GM03348 (cell line): Measurements from ENCODE around the gene FGR.
"Not testable (repeated sequence)": the region's sequence is repeated elsewhere in the genome, so short reads cannot be mapped to it uniquely, and the experiment has no call there.

Source experiments
- DNase-seq: peaks from one replicate; pipeline ENCODE4 v3.0.0; 2012; ENCODE audit warnings: low spot score

FGR gene

DNA sequence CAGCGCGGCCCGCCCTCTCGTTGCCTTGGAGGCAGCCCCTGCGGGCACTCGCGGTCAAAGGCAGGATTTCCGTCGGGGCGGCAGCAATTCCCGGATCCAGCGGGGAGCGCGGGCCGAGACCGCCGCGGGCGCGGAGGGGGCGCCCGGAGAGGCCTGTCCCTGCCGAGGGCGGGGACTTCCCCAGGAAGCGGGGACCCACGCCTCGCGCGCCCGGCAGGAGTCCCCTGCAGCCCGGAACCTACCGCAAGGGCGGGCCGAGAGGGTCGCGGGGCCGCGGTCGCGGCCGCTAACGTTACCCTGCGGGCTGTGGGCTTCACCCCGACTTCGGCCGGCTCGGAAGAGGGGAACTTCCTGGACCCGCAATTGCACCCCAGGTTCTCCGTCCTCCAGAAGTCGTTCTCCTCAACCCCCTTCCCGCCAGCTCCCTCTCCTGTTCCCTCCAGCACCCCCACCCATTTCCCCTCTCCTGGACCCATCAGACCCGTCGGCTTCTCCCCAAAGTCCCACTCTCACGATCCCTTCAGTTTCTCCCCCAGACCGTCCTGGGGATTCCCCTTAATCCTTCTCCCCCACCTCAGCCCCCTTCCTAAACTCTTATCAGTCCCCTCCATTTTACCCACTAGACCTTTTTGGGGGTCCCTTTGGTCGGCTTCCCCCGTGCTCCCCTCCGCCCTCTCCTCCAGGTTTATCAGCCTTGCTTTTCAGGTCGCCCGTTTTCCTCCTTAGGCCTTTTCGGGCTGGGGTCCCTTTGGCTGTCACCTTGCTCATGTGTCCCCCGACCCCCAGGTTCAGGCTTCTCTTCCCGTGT is 604 bp downstream of the FGR start:
- peak; percentile 59 for DNase-seq

DNA sequence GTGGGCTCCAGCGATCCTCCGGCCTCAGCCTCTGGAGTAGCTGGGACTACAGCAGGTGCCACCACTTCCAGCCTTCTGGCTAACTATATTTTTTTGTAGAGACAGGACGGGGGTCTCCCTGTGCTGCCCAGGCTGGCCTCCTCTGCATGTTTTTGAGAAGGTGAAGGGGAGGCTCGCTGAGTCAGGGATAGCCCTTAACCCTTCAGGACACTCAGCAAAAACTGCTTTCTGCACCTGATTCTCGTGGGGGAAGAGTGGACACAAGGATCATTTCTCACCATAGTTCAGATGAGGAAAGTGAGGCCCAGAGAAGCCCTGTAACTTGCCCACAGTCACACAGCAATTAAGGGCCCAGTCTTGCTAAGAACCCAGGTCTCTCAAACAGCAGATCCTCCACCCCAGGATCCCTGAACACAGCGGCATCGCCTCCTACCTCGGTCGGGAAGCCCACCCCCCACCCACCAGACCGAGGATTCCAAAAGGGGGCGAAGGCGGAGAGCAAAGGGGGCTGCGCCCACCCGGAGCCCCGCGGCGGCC is 1.3 kb downstream of the FGR start:
- no peak for DNase-seq

DNA sequence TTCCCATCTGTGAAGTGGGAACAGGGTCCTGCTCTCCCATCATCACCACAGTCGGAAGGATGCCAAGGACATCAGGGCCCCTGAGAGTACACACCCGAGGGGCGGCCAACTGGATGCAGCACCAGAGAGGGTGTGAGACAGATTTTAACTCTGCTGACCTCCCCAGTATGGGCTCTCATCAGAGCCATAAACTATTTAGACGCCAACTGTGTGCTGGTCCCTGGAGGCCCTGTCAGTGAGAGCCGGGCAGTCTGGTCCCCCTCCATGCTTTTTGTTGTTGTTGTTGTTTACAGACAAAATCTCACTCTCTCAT is 1.7 kb downstream of the FGR start:
- no peak for DNase-seq

DNA sequence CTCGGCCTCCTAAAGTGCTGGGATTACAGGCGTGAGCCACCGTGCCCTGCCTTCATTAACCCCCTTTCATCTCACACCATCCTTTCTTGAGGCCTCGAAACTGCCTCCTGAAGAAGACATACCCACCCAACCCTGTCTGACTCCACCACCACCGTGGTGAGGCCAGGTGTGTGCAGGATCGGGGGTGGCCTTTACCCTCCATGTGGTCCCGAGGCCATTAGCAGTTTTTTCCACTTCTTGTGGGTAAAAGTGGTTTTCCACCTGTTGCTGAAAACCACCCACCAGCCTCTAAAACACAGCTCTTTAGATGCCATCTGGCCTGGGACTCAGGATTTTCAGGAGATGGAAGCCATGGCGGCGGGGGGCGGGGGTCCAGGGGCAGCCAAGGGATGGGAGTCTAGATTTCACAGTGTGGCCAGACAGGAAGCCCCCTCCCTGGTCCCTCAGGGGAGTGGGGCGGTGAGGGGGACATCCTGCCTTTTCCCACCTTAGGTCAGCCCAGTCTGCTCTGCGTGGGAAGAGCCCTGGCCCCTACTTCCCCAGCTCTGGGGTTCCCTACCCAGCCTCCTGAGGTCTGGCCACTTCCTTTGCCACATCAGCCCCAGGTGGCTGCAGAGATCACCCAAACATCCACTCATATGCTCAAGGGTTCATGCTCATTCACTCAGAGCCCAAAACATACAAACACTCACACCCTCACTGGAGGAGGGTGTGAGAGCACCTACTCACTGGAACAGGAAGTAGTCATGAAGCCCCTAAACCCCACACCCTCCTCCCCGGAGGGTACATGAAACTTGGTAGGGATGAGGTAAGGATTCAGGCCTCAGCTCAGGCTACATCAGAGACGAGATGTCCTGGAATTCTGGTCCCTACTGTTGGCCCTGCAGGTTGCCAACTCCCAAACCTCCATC is 2.3 kb downstream of the FGR start:
- DNase-seq, result no peak

DNA sequence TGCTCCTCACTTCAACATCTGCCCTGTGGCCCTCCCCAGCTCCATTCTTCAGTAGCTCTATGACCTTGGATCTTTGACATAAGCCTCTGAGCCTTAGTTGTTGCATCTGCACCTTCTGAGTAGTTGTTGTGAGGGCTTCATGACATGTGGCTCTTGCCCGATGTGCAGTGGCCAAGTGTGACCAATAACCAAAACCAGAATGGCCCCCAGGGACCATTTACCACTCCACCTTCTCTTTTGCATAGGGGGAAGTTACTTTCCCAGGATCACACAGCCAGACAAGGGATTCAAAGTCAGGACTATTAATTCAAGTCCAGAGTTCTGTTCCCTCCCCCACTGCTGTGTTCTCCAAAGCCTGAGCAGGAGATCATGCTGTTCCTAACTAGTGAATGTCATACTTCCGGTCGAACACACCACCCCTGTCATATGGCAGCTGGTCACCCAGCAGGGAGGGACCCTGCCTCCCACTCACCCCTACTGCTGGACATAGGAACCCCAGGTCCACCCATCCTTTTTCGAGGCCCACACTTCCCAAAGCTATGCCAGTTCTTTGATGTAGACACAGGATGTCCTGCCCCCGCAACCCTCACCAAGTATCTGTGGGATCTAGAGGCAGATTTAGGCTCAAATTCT is 4.0 kb downstream of the FGR start:
- no peak for DNase-seq

DNA sequence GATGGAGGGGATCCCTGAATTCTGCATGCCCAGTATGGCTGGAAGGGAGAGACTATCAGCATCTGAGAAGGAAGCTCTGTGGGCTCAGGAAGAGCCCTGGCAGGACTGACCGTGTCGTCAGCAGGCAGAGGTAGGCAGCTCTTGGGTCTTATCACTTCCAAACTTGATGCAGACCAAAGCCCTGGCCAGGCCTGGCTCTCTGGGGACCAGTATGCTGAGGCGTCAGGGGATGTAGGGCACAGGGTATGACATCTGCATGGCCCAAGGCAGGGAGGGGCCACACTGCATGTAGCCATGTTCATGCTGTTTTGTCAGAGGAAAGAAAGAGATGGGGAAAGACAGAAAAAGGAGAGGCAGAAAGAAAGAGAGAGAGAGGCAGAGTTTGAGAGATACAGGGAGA is 6.3 kb downstream of the FGR start:
- no peak for DNase-seq

DNA sequence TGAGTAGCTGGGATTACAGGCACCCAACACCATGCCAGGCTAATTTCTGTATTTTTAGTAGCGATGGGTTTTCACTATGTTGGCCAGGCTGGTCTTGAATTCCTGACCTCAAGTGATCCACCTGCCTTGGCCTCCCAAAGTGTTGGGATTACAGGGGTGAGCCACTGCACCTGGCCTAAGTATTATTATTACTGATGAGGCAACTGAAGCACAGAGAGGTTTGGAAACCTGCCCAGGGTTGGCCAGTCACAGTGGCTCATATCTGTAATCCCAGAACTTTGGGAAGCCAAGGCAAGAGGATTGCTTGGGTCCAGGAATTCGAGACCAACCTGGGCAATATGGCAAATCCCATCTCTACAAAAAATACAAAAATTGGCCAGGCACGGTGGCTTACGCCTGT is 7.3 kb downstream of the FGR start:
- DNase-seq, result not testable (repeated sequence)

DNA sequence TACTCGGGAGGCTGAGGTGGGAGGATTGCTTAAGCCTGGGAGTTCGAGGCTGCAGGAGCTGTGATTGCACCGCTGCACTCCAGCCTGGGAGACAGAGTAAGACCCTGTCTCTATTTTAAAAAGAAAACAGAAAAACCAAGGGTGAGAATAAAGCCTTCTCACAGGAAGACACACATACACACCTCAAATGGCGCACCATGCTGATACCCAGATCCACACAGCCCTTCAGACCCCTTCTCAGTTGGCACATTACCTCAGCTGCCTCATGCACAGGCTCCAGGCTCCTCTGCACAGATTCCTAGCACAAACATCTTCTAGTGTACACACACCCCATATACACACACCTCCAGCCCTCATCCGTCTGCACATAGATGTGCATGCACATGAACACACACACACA is 7.9 kb downstream of the FGR start:
- no peak for DNase-seq

DNA sequence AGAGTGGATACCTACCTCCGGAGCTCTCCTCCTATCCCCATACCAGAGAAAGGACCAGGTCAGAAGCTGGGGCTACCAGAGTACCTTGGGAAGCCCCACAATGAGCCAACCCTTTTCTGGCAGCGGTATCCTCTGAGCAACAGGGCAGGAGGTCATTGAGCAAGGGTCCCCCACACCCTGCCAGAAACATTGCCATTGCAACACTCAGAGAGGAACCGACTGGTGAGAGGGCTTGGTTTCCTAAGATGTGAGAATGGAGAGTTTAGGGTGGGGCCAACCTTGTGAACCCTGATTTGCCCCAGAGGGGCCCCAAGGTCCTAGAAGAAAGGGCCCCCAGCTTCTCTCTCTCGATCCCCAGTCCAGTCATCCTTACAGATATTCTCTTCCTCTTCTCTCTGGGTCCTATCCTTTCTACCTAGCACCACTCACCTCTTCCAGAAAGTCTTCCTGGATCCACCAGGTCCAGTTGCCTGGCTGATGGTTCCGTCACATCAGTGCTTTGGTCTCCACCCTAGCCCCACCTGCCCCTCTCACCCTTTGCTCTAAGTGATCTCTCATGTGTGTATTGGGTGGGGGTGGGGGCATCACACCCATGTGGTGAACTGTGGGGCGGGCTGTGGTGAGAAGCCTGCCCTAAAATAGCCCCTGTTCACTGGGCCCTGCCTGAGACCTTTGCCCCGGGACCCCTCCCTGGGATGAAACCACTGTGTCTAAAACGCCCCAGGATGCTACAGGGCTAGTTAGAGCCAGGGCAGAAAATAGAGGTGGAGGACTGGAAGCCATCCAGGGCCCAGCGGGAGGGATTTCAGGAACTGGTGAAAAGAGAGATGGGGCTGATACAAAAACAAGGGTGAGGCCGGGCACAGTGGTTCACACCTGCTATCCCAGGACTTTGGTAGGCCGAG is 8.7 kb downstream of the FGR start:
- DNase-seq, result no peak

DNA sequence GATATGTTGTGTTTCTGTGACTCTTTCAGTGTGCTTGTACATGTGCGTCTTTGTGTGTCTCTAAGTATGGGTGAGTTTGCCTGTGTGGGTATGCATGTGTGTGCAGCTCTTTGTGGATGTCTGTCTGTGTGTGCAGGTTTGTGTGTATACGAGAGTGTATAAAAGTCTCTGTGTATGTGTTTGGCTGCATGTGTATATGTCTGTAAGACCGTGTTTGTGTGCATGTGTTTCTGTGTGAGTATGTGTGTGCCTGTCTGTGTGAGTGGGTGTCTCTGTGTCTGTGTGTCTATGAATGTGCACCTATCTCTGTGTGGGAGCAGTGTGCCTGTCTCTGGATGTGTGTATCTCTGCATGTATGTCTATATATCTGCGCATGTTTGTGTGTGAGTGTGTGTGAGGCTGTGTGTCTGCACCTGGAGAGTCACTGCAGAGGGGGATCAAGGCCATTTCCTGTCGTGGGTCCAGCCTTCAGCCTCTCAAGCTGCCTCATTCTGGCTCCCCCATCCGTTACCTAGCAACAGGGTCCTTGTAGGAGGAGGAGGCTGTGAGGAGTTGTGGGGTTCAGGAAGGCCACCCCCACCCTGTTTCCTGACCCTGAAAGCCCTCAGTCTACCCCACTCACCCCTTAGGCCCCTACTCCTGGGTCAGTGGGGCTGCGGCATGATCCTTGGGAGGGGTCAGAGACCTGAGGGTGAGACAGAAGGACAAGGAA is 10.4 kb downstream of the FGR start:
- DNase-seq, result no peak

DNA sequence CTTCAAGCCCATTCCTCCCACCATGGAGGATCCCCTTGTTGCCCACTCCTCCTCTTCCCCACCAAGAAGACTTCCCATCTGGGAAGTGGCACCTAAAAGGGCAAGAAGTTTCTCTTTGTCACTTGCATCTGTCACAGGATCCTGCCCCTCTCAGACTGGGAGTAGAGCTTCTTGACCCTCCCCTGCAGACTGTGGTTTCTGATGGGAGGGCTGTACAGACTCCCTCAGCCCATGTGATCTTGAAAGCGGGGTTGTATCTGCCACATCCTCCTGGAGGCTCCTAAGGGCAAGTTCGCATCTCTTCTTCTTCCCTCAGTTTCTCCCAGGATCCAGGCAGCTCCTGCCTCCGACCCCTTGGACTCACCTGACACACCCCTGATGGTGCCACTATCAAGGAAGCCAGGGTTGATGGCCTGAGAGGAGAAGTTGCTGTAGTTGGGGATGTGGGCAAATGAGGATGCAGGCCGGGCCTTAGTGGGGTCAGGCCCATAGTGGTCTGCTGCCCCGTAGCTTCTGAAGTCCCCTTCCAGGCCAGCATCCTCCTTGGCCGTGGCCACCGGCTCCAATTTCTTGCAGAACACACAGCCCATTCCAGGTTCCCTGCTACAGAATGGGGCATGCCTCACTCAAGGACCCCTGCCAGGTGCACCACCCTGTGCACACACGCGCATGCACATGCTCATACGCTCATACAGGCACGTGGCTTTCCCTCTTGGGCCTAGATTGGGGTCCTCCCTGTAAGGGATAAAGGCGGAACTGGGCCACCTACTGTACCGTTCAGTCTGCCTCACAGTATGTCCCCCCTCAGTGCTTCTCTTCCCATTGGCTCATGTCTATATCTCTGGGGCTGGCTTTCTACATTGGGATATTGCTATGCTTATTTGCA is 11.4 kb downstream of the FGR start:
- DNase-seq, result no peak

DNA sequence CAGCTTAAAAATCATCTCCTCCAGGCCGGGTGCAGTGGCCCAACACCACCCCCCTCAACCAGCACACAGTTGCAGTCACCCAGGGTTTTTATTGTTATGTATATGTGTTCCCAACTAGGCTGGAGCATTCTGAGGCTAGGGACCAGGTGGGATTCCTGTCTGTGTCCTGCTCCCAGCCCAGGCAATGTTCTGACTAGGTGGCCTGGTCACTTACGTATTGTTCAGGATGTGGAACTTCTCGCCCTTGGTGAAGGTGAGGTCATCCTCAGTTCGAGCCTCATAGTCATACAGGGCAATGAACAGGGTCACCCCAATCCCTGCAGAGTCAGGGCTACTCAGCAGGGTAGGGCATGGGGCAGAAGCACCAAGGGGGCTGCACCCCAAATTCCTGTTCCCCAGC is 12.2 kb downstream of the FGR start:
- DNase-seq, result no peak

DNA sequence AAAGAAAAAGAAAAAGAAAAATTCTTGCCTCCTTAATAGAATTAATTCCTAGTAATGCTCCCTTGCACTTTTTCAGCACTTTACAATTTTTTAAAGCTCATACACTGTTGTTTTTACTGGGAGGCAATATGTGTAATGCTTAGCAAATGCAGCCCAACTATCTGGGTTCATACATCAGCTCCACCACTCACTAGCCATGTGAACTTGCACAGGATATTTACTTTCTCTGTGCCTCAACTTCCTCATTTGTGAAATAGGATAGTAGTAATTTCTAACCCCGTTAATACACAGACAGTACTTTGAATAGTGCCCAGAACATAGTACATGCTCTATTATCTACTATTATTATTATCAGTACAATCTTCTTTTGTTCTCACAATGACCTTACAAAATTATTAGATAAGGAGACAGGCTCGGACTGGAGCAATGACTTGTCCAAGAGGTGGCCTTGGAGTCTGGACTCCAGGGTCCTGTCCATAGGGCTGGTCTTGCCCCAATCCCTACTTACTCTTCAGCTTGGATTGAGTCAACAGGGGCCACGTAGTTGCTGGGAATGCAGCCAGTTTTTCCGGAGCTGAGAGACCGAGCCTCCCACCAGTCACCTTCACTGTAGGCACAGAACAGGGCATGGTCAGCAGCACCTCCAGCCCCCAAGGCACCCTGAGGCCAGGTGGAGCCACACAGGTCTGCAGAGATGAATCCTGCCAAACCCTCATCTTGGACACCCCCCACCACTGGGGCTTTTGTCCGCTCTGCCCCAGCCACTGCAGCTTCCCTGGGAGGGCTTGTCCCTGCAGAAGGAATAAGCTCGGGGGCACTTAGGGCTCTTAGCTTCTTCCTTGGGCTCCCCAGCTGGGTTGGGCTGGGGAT is 13.7 kb downstream of the FGR start:
- DNase-seq, result no peak

DNA sequence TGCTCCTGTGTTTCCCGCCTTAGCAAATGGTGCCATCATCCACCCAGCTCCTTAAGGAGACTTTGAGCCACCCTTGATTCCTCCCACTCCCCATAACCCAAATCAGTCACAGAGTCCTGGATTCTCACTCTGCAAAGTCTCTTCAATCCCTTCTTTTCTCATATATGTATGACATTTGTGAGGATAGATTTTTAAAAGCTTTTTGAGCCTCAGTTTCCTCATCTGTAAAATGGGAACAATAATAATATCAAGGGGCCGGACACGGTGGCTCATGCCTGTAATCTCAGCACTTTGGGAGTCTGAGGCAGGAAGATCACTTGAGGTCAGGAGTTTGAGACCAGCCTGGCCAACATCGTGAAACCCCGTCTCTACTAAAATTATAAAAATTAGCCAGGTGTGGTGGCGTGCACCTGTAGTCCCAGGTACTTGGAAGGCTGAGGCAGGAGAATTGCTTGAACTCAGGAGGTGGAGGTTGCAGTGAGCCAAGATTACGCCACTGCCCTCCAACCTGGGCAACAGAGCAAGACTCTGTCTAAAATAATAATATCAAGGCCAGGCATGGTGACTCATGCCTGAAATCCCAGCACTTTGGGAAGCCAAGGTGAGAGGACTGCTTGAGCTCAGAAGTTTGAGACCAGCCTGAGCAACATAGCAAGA is 15.1 kb downstream of the FGR start:
- DNase-seq, result not testable (repeated sequence)

DNA sequence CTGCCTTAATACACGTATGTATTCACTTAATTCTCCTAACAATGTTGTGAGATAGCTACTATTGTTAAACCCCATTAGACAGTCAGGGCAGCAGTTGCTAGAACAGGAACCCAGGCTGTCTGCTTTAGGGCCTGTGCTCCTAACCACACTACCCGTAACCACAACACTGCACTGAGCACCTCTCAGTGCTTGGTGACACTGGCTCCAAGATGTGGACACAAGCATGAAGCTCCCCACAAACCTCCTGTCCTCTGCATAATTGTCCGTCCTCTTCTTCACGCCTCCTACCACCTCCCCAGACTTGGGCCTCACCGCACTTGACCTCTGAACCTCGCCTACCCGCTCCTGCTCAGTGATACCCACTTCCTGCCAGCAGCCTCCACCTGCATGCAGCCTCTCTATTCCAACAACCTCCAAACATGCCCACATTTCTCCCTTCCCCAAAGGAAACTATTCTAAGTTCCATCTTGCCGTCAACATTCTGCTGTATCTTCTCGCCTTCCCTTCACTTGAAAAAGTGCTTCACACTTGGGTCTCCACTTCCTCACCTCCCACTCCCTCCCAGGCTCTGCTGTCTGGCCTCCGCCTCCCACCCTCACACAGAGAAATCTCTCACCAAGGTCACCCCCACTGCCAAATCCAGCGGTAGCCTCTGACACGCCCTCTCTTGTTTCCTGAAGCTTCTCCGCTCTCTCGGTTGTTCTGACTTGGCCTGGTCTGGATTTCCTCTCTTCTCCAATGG is 16.5 kb downstream of the FGR start:
- no peak for DNase-seq

DNA sequence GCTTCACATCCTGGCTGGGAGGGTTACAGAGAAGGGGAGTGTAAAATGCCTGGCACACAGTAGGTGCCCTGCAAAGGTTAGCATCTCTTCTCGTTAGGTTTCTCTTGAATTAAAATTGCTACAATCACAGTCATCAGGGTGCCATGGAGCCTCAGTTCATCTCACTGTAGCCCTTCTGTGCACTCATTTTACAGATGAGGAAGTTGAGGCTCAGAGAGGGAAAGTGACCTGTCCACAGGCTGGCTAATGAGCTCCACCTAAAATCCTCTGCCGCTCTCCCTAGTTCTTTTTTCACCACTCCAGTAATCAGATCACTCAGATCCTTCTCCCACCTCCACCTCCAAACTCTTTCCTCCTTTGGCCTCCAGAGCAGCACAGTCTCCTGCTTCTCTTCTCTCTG is 17.6 kb downstream of the FGR start:
- DNase-seq, result no peak

DNA sequence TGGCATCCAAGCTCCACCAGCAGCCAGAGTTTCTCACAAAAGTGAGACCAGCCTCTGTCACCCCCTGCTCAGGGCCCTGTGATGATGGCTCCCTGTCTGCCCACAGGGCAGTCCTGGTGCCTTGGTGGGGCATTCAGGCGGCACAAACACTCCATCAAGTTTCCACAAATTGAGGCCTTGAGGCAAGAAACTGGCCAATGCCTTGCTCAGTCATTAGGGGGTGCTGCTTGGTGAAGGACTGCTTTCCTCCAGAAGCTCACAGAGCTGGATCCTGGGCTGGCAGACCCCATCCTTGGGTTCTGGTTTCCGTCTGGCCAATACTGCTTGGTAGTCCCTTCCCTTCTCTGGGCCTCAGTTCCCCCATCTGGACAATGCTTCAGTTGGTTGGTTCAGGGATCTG is 18.5 kb downstream of the FGR start:
- DNase-seq, result no peak
